ENCODE data around the gene ARL2BP. TPM values are rescaled to one million over a fixed set of nuclear protein-coding genes. Genes with fewer than 3 reads are reported as not detected.

Gene ARL2BP
- total and polyA plus RNA-seq, 2 of the 13 experiments (the other 11 are each of a cell fraction or from before 2014, with no cell fraction given), result 64.3 to 67.6 TPM

GRCh38 chr16:57253466-57253865, 8.4 kb downstream of the ARL2BP start (continued):
- TF ChIP-seq JUN (CRISPR knock-in tag; IDR thresholded peaks at IDR 0.05) (no peak), ZNF275 (CRISPR knock-in tag; IDR thresholded peaks at IDR 0.05; ENCODE audit: borderline replicate concordance) (no peak), SAP130 (CRISPR knock-in tag; IDR thresholded peaks at IDR 0.05; ENCODE audit: low read depth) (peak; percentile 49; the same call in 1 of the 2 replicates), CEBPG (CRISPR knock-in tag; IDR thresholded peaks at IDR 0.05) (peak; percentile 88), SIX1 (CRISPR knock-in tag; IDR thresholded peaks at IDR 0.05; ENCODE audit: borderline replicate concordance) (no peak), FOXK1 (CRISPR knock-in tag; IDR thresholded peaks at IDR 0.05; ENCODE audit: borderline replicate concordance, low read depth) (no peak), ZNF501 (CRISPR knock-in tag; IDR thresholded peaks at IDR 0.05) (no peak), SMC3 (IDR thresholded peaks at IDR 0.05; ENCODE audit: low read length) (peak; percentile 13; the same call in 1 of the 2 replicates), ATF7 (IDR thresholded peaks at IDR 0.05) (no peak), ATF7 (CRISPR knock-in tag; IDR thresholded peaks at IDR 0.05) (no peak), SP1 (IDR thresholded peaks at IDR 0.05) (no peak), SP1 (CRISPR knock-in tag; IDR thresholded peaks at IDR 0.05) (no peak), IRF2 (CRISPR knock-in tag; IDR thresholded peaks at IDR 0.05) (no peak), CCAR2 (optimal IDR thresholded peaks at IDR 0.05; ENCODE audit: low read depth, low read length) (no peak), RNF219 (CRISPR knock-in tag; IDR thresholded peaks at IDR 0.05) (no peak), ZNF430 (CRISPR knock-in tag; IDR thresholded peaks at IDR 0.05) (no peak), ETV5 (CRISPR knock-in tag; IDR thresholded peaks at IDR 0.05; ENCODE audit: borderline replicate concordance) (no peak), CEBPB (IDR thresholded peaks at IDR 0.05; ENCODE audit: borderline replicate concordance, low read depth, low read length) (peak; percentile 95), ATF5 (CRISPR knock-in tag; IDR thresholded peaks at IDR 0.05; ENCODE audit: low read depth) (no peak)
- TF ChIP-seq, protein P1, sequence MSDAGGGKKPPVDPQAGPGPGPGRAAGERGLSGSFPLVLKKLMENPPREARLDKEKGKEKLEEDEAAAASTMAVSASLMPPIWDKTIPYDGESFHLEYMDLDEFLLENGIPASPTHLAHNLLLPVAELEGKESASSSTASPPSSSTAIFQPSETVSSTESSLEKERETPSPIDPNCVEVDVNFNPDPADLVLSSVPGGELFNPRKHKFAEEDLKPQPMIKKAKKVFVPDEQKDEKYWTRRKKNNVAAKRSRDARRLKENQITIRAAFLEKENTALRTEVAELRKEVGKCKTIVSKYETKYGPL (CRISPR knock-in tag; IDR thresholded peaks at IDR 0.05), result no peak
- TF ChIP-seq, protein P2, sequence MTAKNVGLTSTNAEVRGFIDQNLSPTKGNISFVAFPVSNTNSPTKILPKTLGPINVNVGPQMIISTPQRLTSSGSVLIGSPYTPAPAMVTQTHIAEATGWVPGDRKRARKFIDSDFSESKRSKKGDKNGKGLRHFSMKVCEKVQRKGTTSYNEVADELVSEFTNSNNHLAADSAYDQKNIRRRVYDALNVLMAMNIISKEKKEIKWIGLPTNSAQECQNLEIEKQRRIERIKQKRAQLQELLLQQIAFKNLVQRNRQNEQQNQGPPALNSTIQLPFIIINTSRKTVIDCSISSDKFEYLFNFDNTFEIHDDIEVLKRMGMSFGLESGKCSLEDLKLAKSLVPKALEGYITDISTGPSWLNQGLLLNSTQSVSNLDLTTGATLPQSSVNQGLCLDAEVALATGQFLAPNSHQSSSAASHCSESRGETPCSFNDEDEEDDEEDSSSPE (CRISPR knock-in tag; IDR thresholded peaks at IDR 0.05), result no peak
